Ecto neural progenitor cell (in vitro differentiated cells): Measurements from ENCODE around the gene AGRN.
"Not testable (repeated sequence)": the region's sequence is repeated elsewhere in the genome, so short reads cannot be mapped to it uniquely, and the experiment has no call there.

Source experiments
- DNase-seq: peaks from one replicate; pipeline ENCODE4 v3.0.0-alpha.2; 2018; ENCODE audit warnings: low spot score

The AGRN gene

DNA sequence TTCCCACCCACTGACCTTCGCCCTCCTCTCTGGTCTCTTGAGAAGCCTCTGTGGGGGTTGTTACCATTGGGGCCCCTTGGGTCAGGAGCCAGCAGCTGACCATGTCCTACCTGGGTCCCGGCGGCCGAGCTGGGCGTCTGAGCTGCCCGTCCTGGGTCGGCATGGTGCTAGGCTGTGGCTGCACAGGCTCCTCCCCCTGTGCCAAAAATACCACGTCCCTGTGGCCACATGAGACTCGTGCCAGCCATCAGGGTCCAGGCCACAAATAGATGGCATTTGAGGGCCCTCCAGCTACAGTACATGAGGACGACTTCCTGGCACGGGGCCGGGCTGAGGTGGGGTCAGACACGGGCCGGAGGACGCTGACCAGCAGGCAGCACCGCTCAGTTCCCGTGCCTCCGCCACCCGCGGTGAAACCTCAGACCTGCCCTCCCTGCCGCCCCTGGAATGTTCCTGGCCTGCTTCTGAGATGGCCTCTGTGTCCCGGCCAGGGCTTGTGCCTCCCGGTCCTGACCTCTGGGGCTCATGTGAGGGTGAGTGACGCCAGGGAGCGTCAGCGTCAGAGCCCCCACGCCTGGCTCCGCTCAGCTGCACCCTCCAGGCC is 37.9 kb upstream of the AGRN start, which contains the start of gene PERM1:
Gene PERM1, minus strand, starts transcription at position 139 of the 604 bp plus-strand sequence. CDS start 1,064 bp downstream, outside the sequence.
- DNase-seq: no peak

- DNase-seq: no peak
Measured at GRCh38 chr1:982765-983436, 37.0 kb upstream of the AGRN start.

GRCh38 chr1:983798-984475 is 36.0 kb upstream of the AGRN start:
- peak; percentile 83 for DNase-seq

GRCh38 chr1:984476-984814 is 35.5 kb upstream of the AGRN start:
- no peak for DNase-seq

DNA sequence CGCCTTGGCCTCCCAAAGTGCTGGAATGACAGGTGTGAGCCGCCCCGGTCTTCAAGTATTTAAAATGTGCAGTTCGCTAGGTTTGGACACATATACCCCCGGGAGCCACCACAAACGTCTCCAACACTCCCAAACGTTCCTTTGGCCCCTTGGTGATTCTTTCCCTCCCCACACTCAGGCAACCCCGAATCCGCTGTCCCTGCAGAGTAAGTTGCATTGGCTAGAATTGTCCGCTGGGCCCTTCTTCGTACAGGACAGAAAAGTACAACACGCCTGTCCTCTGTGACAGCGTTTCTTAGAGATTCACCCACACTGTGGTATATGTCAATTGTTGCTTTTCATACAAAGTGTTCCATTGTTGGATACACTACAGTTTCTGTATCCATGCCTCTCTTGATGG is 34.8 kb upstream of the AGRN start:
- DNase-seq: no peak

- DNase-seq: not testable (repeated sequence)
Measured at GRCh38 chr1:988061-988460, 31.9 kb upstream of the AGRN start.

GRCh38 chr1:991275-991674 is 28.6 kb upstream of the AGRN start:
- not testable (repeated sequence) for DNase-seq

GRCh38 chr1:991895-992294 is 28.0 kb upstream of the AGRN start:
- no peak for DNase-seq

DNA sequence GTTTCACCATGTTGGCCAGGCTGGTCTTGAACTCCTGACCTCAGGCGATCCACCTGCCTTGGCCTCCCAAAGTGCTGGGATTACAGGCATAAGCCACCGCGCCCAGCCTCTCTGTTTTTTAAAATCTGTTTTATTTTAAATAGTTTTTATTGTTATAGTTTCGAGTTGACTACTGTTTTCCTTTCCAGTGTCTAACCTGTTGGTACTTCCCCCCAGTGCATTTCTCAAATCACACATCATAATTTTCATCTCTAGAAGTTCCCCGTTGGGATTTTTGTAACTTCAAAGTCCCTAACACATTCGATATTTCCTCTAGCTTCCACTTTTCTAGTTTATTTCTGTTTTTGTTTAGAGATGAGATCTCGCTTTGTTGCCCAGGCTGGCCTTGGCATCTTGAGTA is 27.6 kb upstream of the AGRN start:
- no peak for DNase-seq

DNA sequence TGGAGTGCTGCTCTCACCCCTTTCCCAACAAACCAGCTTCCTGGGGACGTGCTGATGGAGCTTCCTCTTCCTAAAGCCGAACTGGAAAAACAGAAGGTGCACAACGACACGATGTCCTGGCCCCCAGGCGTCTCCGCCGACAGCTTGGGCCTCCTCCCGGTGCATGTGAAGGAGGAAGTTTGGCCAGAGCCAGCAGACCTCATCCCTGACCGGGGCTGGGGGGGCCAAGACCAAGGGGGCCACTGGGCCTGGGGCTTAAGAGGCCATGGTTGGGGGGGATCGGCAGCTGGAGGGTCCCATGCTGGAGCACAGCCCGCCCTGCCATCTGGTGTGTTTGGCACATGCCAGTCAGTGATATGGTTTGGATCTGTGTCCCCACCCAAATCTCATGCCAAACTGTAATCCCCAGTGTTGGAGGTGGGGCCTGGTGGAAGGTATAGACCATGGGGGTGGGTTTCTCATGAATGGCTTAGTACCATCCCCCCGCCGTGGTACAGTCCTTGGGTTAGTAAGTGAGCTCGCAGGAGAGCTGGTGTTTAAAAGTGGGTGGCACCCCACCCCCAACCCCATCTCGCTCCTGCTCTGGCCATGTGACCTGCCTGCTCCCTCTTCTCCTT is 26.4 kb upstream of the AGRN start:
- no peak for DNase-seq

- not testable (repeated sequence) for DNase-seq
Measured at GRCh38 chr1:994546-994945, 25.4 kb upstream of the AGRN start.

GRCh38 chr1:995665-996633 is 24.0 kb upstream of the AGRN start:
- peak; percentile 53 for DNase-seq

DNA sequence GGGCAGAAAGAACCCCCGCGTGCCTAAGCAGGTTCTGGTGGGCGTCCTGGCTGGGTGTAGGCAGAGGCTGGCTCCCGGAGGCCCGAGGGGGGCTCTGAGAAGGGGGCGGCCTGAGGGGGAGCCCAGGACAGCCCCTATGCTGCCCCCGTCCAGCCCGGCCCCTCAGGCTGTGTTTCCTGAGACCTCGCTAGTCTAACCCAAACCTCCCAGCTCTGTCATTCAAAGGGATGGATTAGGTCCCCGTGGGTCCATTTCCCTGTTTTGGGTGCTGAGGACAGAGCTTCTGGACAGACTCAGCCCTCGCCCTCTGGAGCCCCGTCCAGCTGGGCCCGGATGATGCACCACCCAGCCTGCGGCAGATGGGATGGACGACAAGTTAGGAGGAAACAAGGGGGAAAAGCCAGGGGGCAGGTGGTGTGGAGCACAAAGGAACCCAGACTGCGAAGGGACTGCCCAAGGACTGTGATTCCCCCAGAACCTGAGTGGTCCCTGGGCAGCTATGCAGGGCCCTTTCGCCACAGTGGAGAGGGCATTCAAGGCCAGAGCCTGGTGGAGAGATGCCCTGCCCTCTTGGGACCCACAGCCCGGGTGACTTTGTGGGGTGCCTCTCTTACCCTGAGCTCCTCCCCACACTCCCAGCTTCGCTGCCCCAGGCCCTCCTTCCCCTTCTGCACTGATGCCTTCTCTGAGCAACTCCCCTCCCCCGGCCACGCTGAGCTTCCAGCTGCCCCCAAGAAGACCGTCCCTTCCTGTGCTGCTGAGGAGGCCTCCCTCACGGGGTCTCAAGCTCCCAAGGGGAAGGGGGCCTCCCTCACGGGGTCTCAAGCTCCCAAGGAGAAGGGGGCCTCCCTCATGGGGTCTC is 22.8 kb upstream of the AGRN start:
- DNase-seq: peak; percentile 68

- DNase-seq: no peak
Measured at GRCh38 chr1:997713-997992, 22.3 kb upstream of the AGRN start.

- DNase-seq: peak; percentile 82
Measured at GRCh38 chr1:997993-998744, 21.8 kb upstream of the AGRN start.

DNA sequence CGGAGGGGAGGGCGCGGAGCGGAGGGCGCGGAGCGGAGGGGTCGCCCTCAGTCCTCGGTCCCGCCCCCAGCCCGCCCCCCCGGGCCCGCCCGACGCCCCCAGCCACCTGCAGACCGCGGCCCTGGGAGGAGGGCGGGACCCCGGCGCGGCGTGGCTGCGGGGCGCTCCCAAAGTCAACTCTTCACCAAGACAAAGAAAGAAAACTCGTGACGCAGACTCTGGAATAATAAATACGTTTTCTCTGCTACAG is 21.2 kb upstream of the AGRN start:
- no peak for DNase-seq

- DNase-seq: no peak
Measured at GRCh38 chr1:998995-999724, 20.8 kb upstream of the AGRN start.

DNA sequence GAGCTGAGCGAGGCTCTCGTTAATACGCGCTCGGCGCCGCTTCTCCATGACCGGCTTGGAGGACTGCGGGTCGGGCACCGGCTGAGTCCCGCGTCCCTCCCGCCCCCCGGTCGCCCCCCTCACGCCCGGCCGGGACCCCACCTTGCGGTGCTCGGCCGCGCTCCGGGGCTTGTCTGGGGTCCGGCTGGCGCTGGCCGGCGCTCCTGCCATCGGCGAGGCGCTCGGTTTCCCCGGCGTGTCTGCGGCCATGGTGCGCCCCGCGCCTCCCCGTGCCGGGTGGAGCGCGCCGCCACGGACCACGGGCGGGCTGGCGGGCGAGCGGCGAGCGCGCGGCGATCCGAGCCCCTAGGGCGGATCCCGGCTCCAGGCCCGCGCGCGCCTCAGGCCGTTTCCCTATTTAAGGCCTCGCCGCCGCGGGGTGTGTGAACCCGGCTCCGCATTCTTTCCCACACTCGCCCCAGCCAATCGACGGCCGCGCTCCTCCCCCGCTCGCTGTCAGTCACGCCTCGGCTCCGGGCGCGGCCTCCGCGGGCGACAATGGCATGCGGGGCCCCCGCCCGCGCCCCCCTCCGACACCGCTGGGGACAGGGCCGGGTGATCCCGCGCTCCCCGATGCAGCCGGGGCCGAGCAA is 20.1 kb upstream of the AGRN start, which contains the start of gene HES4:
Gene HES4, minus strand, starts transcription at position 373 of the 632 bp plus-strand sequence. Its CDS starts 124 bp downstream, at position 249.
- DNase-seq: peak; percentile 98

GRCh38 chr1:1000357-1001056 is 19.4 kb upstream of the AGRN start:
- peak; percentile 91 for DNase-seq
